ENCODE measurements around the gene KCNQ5.

The KCNQ5 gene

GRCh38 chr6:72984981-72985665 lies 363.3 kb downstream of the KCNQ5 start:
- no peak for DNase-seq (ENCODE audit: low read depth in 2 of 2, low spot score in 1 of 2)

DNA sequence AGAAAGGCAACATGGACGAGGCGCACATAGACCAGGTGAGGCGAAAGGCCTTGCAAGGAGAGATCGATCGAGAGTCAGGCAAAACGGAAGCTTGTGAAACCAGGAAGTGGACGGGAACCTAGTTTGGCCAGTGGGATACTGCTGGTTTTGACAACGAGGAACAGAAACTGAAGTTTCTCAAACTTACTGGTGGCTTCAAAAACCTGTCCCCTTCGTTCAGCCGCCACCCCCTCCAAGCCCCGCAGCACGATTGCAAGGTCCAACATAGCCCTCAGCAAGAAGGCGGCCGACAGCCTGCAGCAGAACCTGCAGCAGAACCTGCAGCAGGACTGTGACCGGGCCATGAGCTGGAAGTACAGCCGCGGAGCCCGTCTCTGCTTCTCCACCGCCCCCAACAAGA lies 365.4 kb downstream of the KCNQ5 start:
- no peak for DNase-seq (ENCODE audit: low read depth in 2 of 2, low spot score in 1 of 2)

DNA sequence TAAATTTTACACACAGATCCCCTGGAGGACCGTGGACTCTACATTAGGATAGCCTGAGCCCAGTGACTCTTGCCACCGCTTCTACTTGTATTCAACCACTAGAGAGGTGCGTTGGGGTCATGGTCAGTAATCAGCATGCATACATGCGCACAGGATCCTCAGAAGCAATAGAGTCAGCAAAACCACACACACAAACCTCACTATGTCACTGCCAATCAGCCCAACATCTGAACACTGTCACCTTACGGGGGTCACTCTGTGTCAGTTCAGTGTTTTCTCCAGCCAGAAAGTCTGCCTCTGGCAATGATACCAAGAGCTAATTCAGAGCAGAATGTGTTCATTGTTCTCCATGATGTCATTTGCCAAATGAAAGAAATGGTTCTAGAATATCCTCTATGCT lies 378.1 kb downstream of the KCNQ5 start:
- DNase-seq (ENCODE audit: low read depth in 2 of 2, low spot score in 1 of 2) = no peak

GRCh38 chr6:73000460-73000859 lies 378.6 kb downstream of the KCNQ5 start:
- no peak for DNase-seq (ENCODE audit: low read depth in 2 of 2, low spot score in 1 of 2)

DNA sequence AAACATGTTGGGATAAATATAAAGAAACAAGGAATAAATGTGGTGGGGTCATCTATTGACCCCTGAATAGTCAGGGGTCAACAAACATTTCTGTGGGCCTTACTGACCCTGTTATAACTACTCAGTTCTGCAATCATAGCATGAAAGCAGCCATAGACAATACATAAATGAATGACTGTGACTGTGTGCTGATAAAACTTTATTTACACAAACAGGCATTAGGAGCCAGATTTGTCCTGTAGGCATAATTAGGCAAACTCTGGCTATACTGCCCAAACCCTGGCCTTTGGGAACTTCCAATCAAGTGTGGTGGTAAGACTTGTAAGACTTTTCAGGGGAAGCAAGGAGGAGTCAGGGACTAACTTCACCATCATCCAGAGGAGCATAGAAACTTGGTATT lies 380.7 kb downstream of the KCNQ5 start:
- DNase-seq (ENCODE audit: low read depth in 2 of 2, low spot score in 1 of 2) = no peak

- DNase-seq (ENCODE audit: low read depth in 2 of 2, low spot score in 1 of 2) = no peak
Measured at GRCh38 chr6:73003302-73003701, 381.4 kb downstream of the KCNQ5 start.

- DNase-seq (ENCODE audit: low read depth in 2 of 2, low spot score in 1 of 2) = no peak
Measured at GRCh38 chr6:73004231-73004630, 382.4 kb downstream of the KCNQ5 start.

GRCh38 chr6:73004861-73005260 lies 383.0 kb downstream of the KCNQ5 start:
- DNase-seq (ENCODE audit: low read depth in 2 of 2, low spot score in 1 of 2) = no peak

DNA sequence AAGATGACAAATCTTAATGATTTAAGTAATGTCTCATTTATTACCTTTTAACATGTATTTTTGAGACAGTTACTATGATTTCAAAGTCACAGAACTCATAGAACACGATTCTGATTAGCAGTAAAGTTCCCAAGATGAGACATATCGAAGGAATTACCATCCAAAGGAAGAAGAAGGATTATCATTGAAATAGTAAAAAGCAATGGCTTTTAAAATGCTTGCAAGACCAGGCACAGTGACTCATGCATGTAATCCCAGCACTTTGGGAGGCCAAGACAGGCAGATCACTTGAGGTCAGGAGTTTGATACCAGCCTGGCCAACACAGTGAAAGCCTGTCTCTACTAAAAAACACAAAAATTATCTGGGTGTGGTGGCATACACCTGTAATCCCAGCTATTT lies 384.3 kb downstream of the KCNQ5 start:
- DNase-seq (ENCODE audit: low read depth in 2 of 2, low spot score in 1 of 2) = no peak

- no peak for DNase-seq (ENCODE audit: low read depth in 2 of 2, low spot score in 1 of 2)
Measured at GRCh38 chr6:73011945-73012344, 390.1 kb downstream of the KCNQ5 start.

DNA sequence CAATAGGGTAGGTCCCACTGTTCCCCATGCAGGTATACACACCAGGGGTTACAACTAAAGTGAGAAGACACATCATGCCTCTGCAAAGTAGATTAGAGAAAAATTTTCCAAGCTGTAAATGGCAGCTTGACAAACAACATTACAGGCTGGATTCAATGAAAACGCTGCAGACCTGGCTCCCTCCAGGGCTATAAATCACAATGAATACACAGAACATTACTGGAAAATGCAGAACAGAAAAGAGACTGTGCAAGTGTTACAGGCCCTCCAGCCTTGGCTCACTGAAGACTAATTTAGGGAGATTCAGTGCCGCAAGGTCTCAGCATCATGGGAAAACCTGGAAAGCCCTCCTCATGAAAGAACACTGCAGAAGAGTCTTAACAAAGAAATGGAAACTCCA lies 395.6 kb downstream of the KCNQ5 start:
- no peak for DNase-seq (ENCODE audit: low read depth in 2 of 2, low spot score in 1 of 2)

DNA sequence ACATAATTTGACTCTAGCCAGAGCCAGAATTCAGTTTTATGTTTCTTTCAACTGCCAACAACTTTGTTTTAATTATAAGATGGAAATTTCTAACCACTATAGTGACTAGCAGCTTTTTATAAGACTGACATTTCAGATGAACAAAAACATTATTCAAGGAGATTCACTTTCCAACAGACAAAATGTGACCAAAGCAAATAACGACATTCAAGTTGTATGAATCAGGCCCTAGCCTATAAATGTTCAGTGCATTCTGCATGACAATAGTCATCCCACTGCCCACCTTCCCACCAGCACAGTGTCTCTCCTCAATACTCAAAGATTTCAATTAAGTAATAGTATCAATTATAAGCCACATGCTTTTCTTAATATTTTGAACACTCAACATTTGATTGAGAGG lies 402.7 kb downstream of the KCNQ5 start:
- DNase-seq (ENCODE audit: low read depth in 2 of 2, low spot score in 1 of 2) = no peak

- no peak for DNase-seq (ENCODE audit: low read depth in 2 of 2, low spot score in 1 of 2)
Measured at GRCh38 chr6:73027691-73028090, 405.8 kb downstream of the KCNQ5 start.

GRCh38 chr6:73028124-73028766 lies 406.4 kb downstream of the KCNQ5 start:
- no peak for DNase-seq (ENCODE audit: low read depth in 2 of 2, low spot score in 1 of 2)

DNA sequence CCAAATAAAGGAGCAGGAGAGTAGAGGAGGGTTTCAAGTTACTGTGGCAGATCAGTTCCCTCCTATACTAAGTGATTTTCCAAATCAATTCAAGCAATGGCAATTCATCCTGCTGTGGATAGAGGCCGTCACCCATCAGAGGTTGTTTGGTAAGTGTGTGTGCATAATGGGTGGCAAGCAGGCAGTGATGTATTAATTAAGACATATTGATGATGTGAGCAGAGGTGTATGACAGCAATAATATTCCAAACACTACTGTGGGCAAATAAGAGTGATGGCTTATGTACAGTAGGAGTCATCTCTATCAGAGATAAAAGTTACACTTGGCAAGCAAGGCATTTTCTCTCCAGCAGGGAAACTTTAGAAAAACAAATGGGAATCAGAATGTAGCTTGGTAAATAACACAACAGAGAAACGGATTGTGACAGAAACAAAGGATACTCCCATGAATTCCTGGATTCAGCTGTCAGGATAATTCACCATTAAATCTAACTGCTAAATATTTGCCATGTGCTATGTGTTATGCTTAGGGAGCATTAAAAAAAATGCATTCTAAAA lies 407.1 kb downstream of the KCNQ5 start:
- DNase-seq (ENCODE audit: low read depth in 2 of 2, low spot score in 1 of 2) = no peak

GRCh38 chr6:73030257-73030656 lies 408.4 kb downstream of the KCNQ5 start:
- no peak for DNase-seq (ENCODE audit: low read depth in 2 of 2, low spot score in 1 of 2)

DNA sequence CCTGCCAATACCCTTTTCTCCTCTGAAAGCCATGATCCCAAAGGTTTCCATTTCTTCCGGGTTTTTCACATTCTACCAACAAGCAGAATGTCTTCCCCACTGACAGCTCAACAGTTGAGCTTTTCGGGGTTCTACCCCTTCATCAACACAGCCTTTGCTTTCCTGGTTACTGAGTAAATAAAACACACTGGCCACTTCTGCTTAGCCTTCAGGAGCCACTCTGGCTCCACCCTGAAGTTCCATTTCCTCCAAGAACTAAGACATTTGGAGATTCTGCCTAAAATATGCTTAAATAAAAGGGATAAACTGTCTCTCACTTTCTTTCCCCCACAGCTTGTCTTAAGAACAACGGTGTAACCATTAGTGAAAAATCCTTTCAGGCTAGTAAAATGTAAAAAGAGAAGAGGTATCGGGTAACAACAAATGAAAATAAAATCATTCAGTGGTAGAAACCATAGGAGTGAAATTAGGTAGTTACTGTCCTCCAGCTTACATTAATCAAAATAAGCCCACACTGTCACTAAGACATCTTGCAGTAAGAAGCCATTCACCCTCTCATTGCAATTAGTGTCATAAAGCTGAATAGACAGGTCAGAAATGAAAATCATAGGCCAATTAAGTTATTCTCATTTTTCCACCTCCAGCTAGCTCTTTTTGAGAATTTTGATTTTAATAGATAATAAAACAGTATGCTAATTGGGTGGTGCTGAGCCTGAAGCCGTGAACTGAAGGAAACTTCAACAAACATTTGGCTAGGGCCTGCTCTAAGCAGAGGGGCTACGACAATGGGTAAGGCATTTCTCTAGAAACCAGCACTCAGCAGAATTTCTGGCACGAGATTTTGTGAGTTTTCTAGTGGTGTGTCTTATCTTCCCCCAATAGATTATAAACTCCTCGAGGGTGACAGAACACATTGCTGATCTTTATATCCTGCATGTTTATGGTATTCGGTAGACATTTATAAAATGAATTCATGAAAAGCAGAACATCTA lies 409.2 kb downstream of the KCNQ5 start:
- DNase-seq (ENCODE audit: low read depth in 2 of 2, low spot score in 1 of 2) = no peak

DNA sequence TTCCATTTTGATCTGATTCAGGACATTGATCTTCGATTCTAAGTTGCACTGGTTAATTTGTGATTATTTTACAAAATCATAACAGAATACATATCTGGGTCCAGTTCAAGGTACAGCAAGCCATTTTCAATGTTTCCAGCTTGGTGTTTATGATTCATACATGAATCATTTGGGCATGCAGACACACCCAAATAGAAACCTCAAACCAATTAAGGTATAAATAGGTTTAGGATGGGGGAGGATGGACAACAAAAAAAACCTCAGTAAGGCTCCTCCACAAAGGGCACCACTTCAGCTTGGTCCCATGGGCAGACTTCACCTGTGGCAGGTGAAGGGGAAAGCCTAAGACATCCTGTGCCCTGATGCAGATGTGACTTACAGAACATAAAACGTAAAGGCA lies 410.7 kb downstream of the KCNQ5 start:
- DNase-seq (ENCODE audit: low read depth in 2 of 2, low spot score in 1 of 2) = no peak

DNA sequence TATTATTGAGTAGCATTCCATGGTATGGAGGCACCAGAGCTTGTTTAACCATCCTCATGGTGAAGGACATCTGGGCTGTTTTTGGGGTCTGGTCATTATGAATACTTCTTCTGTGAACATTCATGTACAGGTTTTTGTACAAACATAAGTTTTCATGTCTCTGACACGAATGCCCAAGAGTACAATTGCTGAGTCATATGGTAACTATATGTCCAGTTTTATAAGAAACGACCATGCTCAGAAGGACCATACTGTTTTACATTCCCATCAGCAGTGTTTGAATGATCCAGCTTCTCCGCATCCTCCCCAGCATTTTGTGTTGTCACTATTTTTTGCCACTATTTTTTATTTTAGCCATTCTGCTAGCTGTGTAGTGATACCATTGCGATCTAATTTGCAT lies 414.8 kb downstream of the KCNQ5 start:
- no peak for DNase-seq (ENCODE audit: low read depth in 2 of 2, low spot score in 1 of 2)

DNA sequence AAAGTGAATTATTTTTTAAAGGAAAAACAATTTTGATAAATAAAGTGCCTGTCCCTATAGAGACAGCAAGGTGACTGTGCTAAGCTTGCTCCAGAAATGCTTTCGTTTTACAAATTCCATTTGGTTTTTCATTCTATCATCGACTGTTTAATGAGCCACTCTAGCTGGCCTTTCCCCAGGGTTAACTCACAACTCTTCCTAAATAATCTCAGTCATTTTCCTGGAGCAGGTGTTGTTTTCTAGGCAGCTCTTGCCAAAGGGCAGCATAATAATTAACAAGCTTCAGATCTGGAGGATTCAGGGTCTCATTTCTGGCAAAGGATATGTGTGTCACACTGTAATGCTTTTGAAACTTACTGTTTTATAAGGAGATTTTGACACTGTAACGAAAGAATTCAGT lies 419.2 kb downstream of the KCNQ5 start:
- DNase-seq (ENCODE audit: low read depth in 2 of 2, low spot score in 1 of 2) = no peak

DNA sequence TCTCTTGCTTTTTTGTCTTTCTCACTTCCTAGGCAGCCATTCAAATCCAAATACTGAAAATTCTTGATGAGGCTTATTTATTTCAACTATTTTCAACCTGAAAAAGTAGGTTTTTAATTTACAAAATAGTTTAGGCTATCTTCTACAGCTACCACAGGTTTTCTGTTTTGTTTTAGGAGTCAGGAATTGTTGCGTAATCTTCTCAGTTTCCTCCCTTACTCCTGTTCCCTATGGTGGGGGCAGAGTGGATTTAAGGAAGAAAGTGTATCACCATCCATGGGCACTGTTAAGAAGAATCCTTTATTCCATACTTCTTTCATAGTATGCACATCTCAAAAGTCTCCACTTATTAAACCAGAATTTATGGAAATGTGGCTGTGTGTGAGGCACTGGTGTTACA lies 421.0 kb downstream of the KCNQ5 start:
- DNase-seq (ENCODE audit: low read depth in 2 of 2, low spot score in 1 of 2) = no peak

GRCh38 chr6:73043446-73043845 lies 421.6 kb downstream of the KCNQ5 start:
- DNase-seq (ENCODE audit: low read depth in 2 of 2, low spot score in 1 of 2) = no peak
